Measurements from ENCODE around the gene PTPRD. TPM values are rescaled to one million over a fixed set of nuclear protein-coding genes. Genes with fewer than 3 reads are reported as not detected.

Gene PTPRD
- total and polyA plus RNA-seq, 9 of the 15 experiments (the other 6 are each of a cell fraction or from before 2014, with no cell fraction given) = 0.11 TPM; not detected in 8

DNA sequence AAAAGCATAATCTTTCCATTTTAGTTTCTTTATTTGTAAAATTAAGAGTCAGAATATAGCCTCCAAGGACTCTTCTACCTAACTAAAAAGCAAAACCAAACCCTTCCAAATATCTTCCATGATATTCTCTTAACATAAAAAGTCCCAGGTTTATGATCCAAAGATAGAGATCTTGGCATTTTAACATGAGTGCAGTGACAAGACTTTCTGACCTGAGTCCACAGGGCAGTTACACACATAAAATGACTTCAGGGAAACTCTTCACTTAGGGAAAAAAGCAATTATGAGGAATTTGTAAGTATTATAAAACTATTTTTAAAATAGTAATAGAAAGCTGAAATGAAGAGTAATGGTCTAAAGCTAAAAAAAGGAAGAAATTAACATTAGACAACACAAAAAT lies 2040.6 kb downstream of the PTPRD start (continued):
- TF ChIP-seq SREBF1 (IDR thresholded peaks at IDR 0.05; ENCODE audit: borderline replicate concordance, low read depth, low read length) = no peak
- no peak for TF ChIP-seq ZNF75A (CRISPR knock-in tag; IDR thresholded peaks at IDR 0.05)
- TF ChIP-seq, protein P1, sequence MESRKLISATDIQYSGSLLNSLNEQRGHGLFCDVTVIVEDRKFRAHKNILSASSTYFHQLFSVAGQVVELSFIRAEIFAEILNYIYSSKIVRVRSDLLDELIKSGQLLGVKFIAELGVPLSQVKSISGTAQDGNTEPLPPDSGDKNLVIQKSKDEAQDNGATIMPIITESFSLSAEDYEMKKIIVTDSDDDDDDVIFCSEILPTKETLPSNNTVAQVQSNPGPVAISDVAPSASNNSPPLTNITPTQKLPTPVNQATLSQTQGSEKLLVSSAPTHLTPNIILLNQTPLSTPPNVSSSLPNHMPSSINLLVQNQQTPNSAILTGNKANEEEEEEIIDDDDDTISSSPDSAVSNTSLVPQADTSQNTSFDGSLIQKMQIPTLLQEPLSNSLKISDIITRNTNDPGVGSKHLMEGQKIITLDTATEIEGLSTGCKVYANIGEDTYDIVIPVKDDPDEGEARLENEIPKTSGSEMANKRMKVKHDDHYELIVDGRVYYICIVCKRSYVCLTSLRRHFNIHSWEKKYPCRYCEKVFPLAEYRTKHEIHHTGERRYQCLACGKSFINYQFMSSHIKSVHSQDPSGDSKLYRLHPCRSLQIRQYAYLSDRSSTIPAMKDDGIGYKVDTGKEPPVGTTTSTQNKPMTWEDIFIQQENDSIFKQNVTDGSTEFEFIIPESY (CRISPR knock-in tag; IDR thresholded peaks at IDR 0.05) = no peak
- no peak for TF ChIP-seq NR4A1 (CRISPR knock-in tag; IDR thresholded peaks at IDR 0.05)
- no peak for TF ChIP-seq NR4A1 (tag; IDR thresholded peaks at IDR 0.05)
- no peak for TF ChIP-seq BRD9 (IDR thresholded peaks at IDR 0.05; ENCODE audit: low read depth, partially characterized antibody)
- TF ChIP-seq, protein P2, sequence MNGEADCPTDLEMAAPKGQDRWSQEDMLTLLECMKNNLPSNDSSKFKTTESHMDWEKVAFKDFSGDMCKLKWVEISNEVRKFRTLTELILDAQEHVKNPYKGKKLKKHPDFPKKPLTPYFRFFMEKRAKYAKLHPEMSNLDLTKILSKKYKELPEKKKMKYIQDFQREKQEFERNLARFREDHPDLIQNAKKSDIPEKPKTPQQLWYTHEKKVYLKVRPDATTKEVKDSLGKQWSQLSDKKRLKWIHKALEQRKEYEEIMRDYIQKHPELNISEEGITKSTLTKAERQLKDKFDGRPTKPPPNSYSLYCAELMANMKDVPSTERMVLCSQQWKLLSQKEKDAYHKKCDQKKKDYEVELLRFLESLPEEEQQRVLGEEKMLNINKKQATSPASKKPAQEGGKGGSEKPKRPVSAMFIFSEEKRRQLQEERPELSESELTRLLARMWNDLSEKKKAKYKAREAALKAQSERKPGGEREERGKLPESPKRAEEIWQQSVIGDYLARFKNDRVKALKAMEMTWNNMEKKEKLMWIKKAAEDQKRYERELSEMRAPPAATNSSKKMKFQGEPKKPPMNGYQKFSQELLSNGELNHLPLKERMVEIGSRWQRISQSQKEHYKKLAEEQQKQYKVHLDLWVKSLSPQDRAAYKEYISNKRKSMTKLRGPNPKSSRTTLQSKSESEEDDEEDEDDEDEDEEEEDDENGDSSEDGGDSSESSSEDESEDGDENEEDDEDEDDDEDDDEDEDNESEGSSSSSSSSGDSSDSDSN (IDR thresholded peaks at IDR 0.05; ENCODE audit: borderline replicate concordance in 1 of 2, low read depth in 2 of 2, low read length in 2 of 2) = no peak

DNA sequence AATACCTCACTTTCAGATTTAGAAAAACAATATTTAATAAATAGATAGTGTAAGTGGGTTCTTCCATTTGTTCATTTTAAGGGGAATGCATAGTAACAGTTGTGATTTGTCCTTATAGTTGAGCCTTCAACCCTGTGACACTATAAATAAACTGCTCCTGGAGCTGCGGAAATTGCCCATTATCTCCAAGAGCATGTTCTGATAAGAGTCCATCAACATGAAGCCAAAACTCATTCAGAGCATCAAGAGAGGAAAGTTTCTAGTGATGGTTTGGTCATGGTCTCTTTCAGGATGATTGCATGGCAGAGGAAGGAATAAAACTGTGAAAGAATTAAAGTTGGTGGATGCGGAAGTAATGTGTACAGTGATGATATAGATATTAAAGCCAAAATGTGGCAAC lies 2041.2 kb downstream of the PTPRD start:
- H3K9ac ChIP-seq (ENCODE audit: insufficient read depth in 1 of 2, low read depth in 2 of 2, low read length in 2 of 2) = no peak overlapping the region
- FAIRE-seq = no peak
- no peaks in the 10 kb centered on the region for H3K36me3 ChIP-seq (ENCODE audit: control insufficient read depth, insufficient read depth, low read length)
- no peak for DNase-seq (ENCODE audit: extremely low read depth in 1 of 4, low spot score in 3 of 4)
- in situ Hi-C loops (cut with MboI) = no loop called here
- BruUV-seq (replicated peaks) = no TSS peak
- POLR2A ChIA-PET = no interaction called here
- H3K9me1 ChIP-seq (ENCODE audit: control insufficient read depth, insufficient read depth, low read length) = no peaks in the 10 kb centered on the region
- H4K20me1 ChIP-seq (replicated peaks; ENCODE audit: control insufficient read depth, insufficient read depth, low read length) = no peaks in the 10 kb centered on the region
- H3K4me3 ChIP-seq = no peak overlapping the region
- TF ChIP-seq SRSF3 (IDR thresholded peaks at IDR 0.05; ENCODE audit: insufficient read depth, low read length) (no peak), MTF1 (CRISPR knock-in tag; IDR thresholded peaks at IDR 0.05; ENCODE audit: borderline replicate concordance) (no peak), KLF16 (IDR thresholded peaks at IDR 0.05) (no peak), KDM5B (IDR thresholded peaks at IDR 0.05; ENCODE audit: insufficient replicate concordance, low read depth, low read length) (no peak), SRSF9 (IDR thresholded peaks at IDR 0.05; ENCODE audit: borderline replicate concordance, low read depth, low read length) (no peak)
- WGBS (ENCODE audit: insufficient coverage, low coverage, missing lambda C conversion rate) = 0% methylated on average over 2 of the region's 2 CpGs
- H3K79me2 ChIP-seq (ENCODE audit: control insufficient read depth, insufficient read depth, low read length) = no peaks in the 10 kb centered on the region
- no peak overlapping the region for H2AFZ ChIP-seq (ENCODE audit: low read depth, low read length)
- no peaks in the 10 kb centered on the region for H3K9me3 ChIP-seq (replicated peaks; ENCODE audit: control insufficient read depth, insufficient read depth, low read depth, low read length)
- CTCF ChIA-PET (ENCODE audit: low intra/inter-chr PET ratio) = no interaction called here
- no peak overlapping the region for H3K4me2 ChIP-seq (ENCODE audit: insufficient read depth, low read length)
- H3K4me1 ChIP-seq (replicated peaks in 1 of 2; ENCODE audit: control insufficient read depth in 2 of 2, insufficient read depth in 2 of 2, low read length in 2 of 2) = no peaks in the 10 kb centered on the region
- intact Hi-C loops (cut with micrococcal nuclease) = no loop called here
- no peak overlapping the region for H3K27ac ChIP-seq (ENCODE audit: extremely low read depth, low read depth, low read length)
- H3K27me3 ChIP-seq (ENCODE audit: control insufficient read depth in 2 of 2, insufficient read depth in 2 of 2, low read length in 2 of 2) = no peaks in the 10 kb centered on the region
- no peak for ATAC-seq
